ENCODE results near the gene TP73.

TP73 gene

DNA sequence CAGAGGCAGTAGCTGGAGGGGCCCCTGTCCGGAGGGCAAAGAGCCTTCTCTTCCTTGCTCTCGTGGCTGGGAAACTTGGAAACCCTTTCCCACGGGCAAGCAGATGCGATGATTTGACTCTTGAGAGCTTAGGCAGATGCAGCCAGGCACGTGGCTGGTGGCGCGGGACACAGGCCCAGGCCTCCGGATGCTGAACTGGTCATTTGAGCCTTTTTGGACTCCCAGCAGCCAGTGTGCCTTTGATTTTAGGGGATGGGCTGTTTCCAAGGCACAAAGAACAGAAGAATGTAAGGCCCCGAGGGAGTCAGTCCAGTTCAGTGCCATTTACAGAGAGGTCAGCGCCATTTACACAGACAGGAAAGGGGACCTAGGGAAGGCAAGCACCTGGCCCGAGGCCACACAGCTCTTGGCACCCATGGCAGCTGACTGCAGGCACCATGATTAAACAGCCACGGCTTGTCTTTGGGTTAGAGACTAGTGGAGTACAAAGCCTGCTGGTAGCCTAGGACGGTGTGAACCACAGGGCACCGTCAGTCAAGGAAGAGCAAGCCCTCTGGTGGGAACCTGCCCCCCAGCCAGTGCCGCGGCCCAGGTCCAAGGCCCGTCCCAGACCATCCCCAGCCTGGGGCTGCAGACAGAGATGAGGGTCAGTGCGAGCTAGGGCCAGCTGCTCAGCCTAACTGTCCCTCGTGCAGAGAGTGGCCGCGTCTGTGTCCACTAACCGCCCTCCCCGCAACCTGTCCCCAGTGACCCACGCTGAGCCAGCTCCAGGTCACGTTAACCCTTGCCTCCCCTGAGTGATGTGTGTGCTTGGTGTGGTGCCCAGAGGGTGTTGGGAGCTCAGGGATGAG, 79.5 kb downstream of the TP73 start:
- DNase-seq = no peak

DNA sequence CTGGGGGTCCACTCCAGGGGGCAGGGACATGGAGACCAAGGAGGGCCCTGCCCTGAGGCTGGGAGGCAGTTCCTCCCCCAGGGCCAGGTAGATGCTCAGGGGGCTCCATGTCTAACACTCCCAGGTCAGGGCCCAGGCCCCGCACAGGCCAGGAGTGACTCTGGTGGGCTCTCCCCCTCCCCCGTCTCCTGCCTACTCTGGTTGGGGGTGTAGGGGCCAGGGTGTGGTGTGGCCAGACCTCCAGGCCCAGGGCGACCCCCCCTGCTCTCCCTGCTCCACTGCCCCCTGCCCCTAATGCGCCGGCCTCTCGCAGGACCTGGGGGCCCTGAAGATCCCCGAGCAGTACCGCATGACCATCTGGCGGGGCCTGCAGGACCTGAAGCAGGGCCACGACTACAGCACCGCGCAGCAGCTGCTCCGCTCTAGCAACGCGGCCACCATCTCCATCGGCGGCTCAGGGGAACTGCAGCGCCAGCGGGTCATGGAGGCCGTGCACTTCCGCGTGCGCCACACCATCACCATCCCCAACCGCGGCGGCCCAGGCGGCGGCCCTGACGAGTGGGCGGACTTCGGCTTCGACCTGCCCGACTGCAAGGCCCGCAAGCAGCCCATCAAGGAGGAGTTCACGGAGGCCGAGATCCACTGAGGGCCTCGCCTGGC, 80.2 kb downstream of the TP73 start:
- no peak for DNase-seq

DNA sequence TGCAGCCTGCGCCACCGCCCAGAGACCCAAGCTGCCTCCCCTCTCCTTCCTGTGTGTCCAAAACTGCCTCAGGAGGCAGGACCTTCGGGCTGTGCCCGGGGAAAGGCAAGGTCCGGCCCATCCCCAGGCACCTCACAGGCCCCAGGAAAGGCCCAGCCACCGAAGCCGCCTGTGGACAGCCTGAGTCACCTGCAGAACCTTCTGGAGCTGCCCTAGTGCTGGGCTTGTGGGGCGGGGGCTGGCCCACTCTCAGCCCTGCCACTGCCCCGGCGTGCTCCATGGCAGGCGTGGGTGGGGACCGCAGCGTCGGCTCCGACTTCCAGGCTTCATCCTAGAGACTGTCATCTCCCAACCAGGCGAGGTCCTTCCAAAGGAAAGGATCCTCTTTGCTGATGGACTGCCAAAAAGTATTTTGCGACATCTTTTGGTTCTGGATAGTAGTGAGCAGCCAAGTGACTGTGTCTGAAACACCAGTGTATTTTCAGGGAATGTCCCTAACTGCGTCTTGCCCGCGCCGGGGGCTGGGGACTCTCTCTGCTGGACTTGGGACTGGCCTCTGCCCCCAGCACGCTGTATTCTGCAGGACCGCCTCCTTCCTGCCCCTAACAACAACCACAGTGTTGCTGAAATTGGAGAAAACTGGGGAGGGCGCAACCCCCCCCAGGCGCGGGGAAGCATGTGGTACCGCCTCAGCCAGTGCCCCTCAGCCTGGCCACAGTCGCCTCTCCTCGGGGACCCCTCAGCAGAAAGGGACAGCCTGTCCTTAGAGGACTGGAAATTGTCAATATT, 81.0 kb downstream of the TP73 start:
- no peak for DNase-seq

DNA sequence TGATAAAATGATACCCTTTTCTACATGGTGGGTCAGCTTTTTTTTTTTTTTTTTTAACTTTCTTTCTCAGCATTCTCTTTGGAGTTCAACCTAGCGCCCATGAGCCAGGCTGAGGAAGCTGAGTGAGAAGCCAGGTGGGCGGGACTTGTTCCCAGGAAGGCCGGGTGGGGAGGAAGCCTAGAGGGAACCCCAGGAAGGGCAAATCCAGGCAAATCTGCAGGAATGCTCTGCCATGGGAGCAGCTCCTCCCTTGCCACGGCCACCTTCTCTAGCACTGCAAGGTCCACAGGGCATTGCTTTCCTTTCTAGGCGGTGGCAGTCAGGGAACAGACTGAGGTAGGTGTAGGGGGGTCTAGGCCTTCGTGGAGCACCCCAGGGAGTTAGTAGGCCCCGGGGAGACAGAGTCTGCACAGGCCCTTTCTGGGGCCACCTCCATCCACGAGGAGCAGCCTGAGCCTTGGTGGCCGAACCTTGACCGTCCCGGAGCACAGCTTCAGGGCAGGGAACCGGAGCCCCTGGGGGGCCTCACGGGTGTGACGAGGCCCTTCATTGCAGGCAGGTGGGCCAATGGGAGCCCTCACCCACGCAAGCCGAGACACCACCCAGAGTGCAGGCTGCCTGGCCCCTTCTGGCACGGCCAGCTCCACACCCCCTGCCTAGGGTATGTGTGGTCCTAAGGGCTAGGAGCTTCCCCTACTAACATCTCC, 81.7 kb downstream of the TP73 start:
- no peak for DNase-seq

DNA sequence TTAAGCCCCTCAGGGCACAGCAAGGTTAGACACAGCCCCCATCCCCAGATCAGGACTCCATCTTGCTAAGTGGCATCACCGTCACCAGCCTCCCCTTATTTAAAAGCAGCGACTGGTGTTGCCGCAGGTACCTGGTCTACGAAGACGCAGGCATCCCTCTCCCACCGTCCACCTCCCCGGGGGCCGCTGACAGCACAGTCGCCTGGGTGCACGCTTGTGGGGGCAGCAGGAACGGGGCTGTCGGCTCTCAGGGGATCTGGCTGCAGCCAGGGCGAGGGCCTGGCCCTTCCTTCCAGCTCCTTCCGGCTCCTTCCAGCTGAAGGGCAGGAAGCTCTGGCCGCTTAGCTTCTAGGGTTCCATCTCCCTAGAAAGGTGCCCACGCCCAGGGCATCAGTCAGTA, 82.3 kb downstream of the TP73 start:
- DNase-seq = no peak

DNA sequence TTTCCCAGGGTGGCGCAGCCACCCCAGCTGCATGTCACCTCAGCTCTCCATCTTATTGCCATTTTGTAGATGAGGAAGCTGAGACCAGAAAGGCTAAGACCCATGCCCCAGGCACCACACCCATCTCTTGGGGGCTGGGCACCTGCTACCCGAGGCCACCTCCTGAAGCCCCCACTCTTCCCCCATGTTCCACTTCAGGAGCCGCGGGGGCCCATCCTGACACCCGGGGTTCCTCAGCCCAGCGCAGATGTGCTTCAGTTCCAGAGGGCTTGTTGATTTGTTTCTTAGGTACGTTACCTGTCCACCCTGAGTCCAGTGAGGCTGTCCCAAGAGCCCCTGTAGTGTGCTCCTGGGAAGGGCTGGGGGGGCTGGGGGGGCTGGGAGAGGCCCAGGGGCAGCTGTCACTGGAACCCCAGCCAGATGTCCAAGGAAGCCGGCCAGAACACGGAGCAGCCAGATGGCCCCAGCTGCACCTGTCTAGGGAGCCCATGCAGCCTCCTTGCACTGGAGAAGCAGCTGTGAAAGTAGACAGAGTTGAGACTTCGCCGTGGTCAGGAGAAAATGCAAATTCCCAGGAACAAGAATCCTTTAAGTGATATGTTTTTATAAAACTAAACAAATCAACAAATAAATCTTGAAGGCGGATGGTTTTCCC, 82.8 kb downstream of the TP73 start:
- no peak for DNase-seq

DNA sequence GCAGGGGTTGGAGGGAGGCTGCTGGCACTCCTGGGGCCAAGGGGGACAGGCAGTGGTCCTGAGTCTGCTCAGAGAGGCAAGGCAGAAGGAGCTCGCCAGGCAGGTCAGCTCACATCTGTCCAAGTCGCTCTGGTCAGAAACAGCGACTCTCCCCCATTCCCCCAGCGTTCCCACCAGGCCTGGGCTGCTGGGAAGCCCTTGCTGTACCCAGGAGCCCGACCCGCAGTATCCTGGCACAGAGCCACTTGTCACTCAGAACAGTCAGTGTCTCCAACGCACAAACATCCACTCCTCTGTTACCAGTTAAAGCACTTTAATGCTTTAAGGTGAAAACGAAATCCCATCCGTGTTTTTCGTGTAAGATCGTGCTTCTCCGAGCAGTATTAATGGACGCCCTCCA, 83.4 kb downstream of the TP73 start:
- no peak for DNase-seq

DNA sequence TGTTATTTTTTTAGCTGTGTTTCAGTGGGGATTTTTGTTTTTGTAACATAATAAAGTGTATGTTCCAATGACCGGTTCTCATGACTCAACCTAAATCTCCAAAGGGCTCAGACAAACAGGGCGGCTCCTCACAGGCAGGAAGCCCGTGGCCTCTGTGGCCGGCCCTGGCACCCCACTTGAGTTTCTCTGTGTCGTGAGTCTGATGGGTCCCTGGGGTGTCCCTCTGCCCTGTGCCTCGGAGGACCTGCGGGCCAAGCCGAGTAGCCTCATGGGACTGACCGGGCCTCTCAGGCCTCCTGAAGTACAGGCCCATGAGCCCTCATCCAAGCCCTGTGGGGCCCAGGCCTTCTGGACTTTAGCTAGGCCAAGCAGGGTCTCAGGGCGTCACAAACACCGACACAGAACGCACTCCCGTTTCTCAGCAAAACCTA, 83.8 kb downstream of the TP73 start:
- no peak for DNase-seq

DNA sequence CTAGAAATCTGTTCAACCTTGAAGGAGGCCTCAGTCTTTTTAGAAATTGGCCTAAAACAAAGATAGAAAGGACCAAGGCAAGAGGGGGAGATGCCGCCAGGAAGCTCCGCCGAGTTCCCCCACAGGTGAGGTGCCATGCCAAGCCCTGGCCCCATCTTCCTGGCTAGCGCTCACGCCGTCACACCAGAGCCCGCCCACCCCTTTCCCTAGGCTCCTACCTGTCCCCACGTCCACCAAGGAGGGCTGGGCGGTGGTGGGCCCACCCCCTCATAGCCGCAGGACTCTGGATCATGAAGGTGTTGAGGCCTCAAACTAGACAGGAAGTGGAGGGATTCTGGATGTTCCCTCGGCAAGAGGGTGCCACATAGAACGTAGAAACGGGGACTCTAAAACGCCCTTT, 84.4 kb downstream of the TP73 start:
- DNase-seq = no peak

DNA sequence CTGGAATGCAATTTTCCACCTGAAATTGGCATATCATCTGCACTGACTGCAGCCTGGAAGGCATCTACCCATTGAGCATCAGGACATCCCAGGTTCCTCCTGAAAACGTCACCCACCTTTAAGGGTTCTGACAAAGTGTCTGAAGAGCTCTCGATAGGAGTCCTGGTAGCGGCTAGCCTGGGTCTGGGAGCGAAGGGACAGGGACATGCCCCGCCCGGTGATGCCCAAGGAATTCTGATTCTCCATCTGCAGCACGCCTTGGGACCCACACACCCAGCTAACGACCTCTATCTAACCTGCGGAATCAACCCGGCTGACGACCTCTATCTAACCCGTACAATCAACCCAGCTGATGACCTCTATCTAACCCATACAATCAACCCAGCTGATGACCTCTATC, 86.6 kb downstream of the TP73 start:
- no peak for DNase-seq

DNA sequence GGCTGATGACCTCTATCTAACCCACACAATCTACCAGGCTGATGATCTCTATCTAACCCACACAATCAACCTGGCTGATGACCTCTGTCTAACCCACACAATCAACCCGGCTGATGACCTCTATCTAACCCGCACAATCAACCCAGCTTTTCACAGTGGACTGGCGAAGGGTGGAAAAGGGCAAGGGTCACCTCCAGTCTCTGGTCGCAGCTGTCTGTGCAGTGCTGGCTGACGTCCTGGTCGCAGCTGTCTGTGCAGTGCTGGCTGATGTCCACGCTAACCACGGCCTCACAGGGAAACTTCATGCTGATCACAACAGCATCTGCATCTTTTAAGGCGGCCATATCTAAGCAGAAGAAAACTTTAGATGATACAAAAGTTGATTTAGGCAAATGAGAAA, 87.7 kb downstream of the TP73 start:
- DNase-seq = no peak

DNA sequence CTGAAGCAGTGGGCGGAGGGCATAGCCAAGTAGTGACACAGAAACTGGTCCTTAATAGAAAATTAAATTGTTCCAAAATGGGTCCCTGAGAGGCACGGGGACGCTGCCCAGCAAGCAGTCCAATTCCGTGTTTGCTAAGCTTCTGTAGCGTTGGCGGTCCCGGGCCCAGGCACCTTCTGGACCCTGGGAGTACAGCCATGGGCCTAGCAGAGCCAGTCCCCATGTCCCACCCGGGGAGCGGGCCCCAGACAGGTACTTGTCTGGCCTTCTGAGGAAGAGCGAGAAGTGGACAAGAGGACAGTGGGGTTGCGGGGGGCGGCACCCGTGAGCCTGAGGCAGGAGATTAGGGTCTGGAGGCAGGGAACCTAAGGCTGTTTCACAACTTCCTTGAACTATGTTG, 88.4 kb downstream of the TP73 start:
- DNase-seq = no peak

DNA sequence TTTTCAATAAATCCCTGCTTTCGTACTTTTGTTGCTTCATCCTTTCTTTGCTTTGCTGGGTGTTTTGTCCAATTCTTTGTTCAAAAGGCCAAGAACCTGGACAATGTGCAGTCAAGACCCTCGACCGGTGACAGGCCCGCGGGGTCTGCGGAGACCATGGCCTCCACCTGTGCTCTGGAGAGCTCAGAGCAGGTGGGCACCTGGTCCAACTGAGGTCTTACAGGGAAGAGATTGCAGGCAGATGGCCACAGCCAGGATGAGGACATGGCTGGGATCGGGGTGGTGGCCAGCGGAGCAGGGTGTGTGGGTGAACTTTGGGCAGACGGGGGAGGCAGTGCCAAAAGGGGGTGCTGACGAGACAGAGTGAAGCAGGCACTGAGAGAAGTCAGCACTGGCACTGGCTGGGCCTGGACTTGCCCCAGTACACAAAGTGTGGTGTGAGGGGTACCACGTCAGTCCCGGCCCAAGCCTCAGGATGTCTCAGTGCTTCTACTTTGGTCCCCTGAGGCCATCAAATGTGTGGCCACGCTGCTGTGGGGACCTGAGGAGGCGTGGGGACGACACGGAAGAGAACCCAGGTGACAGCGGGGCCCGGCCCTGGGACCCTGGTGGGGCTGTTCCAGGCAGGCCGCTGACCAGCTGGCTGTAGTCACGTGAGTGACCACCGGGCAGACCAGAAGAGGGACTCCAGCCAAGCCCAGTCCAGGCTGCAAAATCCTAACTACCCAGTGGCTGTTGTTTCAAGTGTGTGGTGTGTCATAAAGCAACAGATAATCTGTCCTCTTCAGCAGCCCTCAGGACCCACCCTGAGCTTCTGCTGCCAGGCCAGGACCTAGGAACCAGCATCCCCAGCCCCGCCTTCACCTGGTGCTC, 89.5 kb downstream of the TP73 start:
- DNase-seq = no peak

DNA sequence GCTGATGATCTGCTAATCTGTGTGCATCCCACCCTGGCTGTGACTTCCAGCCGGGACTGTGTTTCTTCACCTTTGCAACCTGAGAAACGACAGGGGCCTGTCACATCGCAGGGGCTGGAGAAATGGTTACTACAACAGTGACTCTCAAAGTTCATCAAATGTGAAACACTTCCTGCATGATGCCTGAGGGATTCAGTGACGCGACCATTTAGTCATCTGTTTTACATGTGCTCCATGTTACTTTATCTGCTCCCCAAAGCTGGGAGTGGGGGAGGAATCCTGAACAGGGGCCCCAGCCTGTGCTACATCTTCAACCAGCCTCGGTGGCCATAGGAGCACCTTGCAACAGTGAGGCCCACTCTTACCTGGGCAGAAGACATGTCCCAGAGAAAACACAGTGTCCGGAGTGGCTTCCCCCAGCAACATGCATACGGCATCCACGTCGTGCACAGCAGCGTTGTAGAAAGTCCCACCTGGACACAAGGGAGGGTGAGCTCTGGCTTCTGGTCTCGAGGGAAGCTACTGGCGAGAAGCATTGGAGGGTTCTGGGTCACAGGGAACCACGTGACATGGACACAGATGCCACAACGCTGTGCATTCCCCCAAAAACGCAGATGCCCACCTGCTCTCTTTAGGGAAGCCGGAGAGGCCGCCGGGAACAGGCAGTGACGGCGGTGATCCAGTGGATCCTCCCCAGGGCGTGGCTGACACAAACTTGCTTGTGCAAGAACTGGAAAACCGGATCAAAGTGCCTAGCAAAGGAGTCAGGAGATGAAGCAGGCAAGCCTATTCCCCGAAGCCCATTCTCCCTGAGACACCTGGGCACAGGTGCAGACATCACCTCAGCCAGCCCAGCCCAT, 90.4 kb downstream of the TP73 start:
- DNase-seq = no peak

DNA sequence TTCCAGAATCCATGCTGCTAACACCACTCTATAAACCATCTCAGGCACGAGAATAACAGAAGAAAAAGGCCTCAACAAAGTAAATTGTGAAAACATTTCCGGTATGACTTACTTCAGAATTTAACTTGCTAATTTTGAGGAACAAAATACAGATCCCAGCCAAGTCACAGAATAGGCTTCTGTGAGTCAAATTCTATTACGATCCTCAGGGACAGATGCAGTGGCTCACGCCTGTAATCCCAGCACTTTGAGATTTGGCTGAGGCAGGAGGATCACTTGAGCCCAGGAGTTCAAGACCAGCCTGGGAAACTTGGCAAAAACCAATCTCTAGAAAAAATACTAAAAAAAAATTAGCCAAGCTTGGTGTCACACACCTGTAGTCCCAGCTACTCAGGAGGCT, 91.1 kb downstream of the TP73 start:
- no peak for DNase-seq

DNA sequence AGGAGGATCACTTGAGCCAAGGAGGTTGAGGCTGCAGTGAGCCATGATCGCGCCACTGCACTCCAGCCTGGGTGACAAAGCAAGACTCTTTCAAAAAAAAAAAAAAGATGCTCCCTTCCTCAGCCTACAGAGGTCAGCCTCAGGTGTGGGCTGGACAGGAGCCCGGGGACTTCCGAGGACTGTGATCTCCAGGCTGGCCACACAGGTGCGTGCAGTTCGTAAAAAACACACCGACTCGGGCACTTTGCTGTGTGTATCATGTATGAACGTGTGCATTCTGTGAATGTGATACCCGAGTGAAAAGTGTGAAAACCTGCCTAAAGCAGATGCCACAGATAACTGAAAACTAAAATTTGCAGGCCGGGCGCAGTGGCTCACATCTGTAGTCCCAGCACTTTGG, 91.5 kb downstream of the TP73 start:
- no peak for DNase-seq

DNA sequence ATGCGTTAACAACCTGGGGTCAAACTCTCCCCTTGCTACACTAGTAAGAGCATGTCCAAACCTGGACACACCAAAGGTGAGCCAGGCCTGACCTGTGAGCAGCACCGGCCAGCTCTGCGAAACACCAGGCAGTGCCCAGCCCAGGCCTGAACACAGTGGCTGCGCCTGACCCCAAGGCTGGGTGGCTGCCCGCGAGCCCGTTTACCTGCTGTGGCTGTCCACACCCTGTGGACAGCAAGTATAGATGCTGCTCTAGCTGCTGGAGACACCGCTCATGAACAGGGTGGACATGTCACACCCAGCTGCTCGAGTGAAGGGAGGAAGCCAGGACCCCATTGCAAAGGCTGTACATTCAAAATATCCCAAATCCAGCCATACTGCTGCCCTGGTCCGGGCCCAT, 92.3 kb downstream of the TP73 start:
- DNase-seq = no peak

DNA sequence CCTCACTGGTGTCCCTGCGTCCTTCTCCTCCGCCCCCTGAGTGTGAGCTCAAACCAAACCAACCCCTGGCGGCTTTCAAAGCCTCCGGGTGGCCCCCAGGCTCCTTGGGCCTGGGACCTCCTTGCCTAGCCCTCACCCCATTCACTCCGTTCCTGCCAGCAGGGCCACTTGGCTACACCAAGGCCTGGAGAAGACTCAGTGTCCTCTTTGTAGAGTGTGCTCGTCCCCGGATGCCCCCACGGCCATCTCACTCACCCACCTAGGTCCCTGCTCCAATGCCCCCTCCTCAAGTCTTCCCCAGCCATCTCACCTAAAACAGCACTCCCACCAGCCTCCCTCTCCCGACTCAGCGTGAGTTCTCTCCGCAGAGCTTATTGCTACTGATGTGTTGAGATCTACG, 92.8 kb downstream of the TP73 start:
- no peak for DNase-seq

DNA sequence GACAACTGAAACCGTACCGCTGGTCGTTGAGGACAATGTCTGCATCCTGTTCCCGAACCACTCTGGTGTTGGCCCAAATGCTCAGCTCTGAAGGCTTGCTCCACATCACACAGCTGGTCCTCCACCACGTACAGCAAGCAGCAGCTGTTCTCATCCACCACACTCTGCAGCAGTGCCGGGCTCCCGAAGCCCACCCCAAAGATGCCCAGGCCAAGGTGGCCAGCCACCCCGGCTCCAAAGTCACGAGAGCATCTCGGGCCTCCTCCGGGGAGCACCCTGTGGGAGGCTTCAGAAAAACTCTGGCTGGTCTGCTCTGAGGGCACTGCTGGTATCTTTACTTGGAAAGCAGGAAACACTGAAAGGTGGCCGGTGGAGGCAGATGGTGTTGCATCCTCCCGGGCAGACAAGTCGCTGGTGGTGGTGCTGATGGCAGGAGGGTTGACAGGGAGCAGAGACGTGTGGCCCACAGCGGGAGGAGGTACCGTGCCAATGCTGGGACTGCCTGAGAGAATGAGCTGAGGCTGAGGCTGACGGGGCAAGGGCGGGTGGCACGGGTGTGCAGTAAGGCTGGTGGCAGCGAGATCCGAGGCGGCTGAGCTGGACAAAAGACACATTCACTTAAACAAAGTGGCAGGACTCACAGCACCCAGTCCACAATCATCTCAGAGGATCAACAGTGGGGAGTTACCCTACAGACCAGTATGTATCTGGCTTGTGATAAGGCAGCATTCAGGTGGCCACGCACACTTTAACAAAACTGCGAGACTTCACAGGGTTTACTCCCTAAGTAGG, 93.5 kb downstream of the TP73 start:
- no peak for DNase-seq

DNA sequence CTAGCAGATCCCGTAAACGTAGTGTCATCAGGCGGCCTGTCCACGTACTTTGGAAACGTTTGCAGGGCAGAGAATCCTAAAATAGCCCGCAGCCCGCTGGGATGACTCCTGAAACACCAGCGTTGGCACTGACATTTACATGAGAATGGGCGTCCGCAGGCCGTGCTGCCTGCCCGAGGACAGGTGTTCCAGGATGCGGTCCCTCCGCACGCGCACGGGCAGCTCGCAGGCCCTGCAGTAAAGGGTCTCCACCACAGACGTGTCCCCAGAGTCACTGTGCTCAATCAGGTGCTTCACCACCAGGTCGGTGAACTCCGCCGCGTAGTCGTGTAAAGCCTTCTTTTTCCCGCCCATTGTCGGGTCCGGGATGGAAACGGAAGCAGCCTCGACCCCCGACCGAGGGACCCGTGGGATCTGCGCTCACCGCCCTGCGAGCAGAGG, 94.1 kb downstream of the TP73 start:
- DNase-seq = no peak

Measured in NCI-H1694 (cell line).